Measurements from ENCODE around the gene PHEX. TPM values are rescaled to one million over a fixed set of nuclear protein-coding genes. Genes with fewer than 3 reads are reported as not detected.

Gene PHEX
- total RNA-seq, 1 donor = 1.4 TPM

GRCh38 chrX:22177950-22178515, 145.9 kb downstream of the PHEX start:
- Histone ChIP-seq H3K9me3 (ENCODE audit: low read depth, low read length) (no peaks in the 10 kb centered on the region), H3K4me1 (ENCODE audit: insufficient read depth, low read length) (no peaks in the 10 kb centered on the region), H3K27ac (ENCODE audit: low read depth, low read length) (no peak overlapping the region), H3K4me2 (ENCODE audit: insufficient read depth, low read length) (no peak overlapping the region), H3K36me3 (ENCODE audit: insufficient read depth, low read length) (no peaks in the 10 kb centered on the region), H3K4me3 (ENCODE audit: insufficient read depth, low read length) (no peak overlapping the region), H3K79me2 (ENCODE audit: insufficient read depth, low read length) (no peaks in the 10 kb centered on the region), H3K27me3 (ENCODE audit: insufficient read depth, low read length) (no peaks in the 10 kb centered on the region), H4K20me1 (ENCODE audit: insufficient read depth, low read length) (no peaks in the 10 kb centered on the region), H2AFZ (ENCODE audit: low read length) (no peak overlapping the region)
- DNase-seq (ENCODE audit: insufficient read length, low spot score, missing footprints) = no peak
- TF ChIP-seq, protein P1, sequence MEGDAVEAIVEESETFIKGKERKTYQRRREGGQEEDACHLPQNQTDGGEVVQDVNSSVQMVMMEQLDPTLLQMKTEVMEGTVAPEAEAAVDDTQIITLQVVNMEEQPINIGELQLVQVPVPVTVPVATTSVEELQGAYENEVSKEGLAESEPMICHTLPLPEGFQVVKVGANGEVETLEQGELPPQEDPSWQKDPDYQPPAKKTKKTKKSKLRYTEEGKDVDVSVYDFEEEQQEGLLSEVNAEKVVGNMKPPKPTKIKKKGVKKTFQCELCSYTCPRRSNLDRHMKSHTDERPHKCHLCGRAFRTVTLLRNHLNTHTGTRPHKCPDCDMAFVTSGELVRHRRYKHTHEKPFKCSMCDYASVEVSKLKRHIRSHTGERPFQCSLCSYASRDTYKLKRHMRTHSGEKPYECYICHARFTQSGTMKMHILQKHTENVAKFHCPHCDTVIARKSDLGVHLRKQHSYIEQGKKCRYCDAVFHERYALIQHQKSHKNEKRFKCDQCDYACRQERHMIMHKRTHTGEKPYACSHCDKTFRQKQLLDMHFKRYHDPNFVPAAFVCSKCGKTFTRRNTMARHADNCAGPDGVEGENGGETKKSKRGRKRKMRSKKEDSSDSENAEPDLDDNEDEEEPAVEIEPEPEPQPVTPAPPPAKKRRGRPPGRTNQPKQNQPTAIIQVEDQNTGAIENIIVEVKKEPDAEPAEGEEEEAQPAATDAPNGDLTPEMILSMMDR (IDR thresholded peaks at IDR 0.05; ENCODE audit: extremely low read depth, low read depth, low read length) = no peak

DNA sequence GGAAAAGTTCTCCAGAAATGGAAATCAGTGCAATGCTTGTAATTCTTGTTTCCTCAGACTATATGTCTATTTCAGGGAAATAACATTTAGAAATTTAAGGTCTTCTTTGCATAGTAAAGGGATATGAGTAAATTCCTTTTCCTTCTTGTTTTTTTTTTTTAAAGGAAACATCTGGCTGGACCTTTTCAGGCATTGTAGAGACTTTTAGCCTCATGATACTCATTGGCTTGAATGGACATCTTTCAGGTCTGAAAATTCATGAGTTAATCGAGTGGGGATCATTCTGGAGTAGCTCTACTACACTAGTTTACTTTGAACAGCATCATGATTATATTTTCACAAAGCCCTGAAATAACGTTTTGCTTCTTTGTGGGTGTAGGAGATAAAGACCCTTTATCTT, 152.0 kb downstream of the PHEX start:
- DNase-seq (ENCODE audit: insufficient read length, low spot score, missing footprints) = no peak

GRCh38 chrX:22186165-22186564, 154.0 kb downstream of the PHEX start:
- Histone ChIP-seq H3K27me3 (ENCODE audit: insufficient read depth, low read length) (no peaks in the 10 kb centered on the region), H2AFZ (ENCODE audit: low read length) (no peak overlapping the region), H3K4me1 (ENCODE audit: insufficient read depth, low read length) (no peaks in the 10 kb centered on the region), H3K27ac (ENCODE audit: low read depth, low read length) (no peak overlapping the region), H3K36me3 (ENCODE audit: insufficient read depth, low read length) (no peaks in the 10 kb centered on the region), H3K9me3 (ENCODE audit: low read depth, low read length) (no peaks in the 10 kb centered on the region), H3K4me3 (ENCODE audit: insufficient read depth, low read length) (no peak overlapping the region), H3K4me2 (ENCODE audit: insufficient read depth, low read length) (no peak overlapping the region), H4K20me1 (ENCODE audit: insufficient read depth, low read length) (no peaks in the 10 kb centered on the region), H3K79me2 (ENCODE audit: insufficient read depth, low read length) (no peaks in the 10 kb centered on the region)
- TF ChIP-seq, protein P1 (IDR thresholded peaks at IDR 0.05; ENCODE audit: extremely low read depth, low read depth, low read length) = no peak
- no peak for DNase-seq (ENCODE audit: insufficient read length, low spot score, missing footprints)

More for the DNA sequence above, 152.0 kb downstream of the PHEX start:
- Histone ChIP-seq H3K4me2 (ENCODE audit: insufficient read depth, low read length) (no peak overlapping the region), H3K79me2 (ENCODE audit: insufficient read depth, low read length) (no peaks in the 10 kb centered on the region), H3K36me3 (ENCODE audit: insufficient read depth, low read length) (no peaks in the 10 kb centered on the region), H4K20me1 (ENCODE audit: insufficient read depth, low read length) (no peaks in the 10 kb centered on the region), H3K4me3 (ENCODE audit: insufficient read depth, low read length) (no peak overlapping the region), H3K27ac (ENCODE audit: low read depth, low read length) (no peak overlapping the region), H2AFZ (ENCODE audit: low read length) (no peak overlapping the region), H3K4me1 (ENCODE audit: insufficient read depth, low read length) (no peaks in the 10 kb centered on the region), H3K9me3 (ENCODE audit: low read depth, low read length) (no peaks in the 10 kb centered on the region), H3K27me3 (ENCODE audit: insufficient read depth, low read length) (no peaks in the 10 kb centered on the region)
- TF ChIP-seq, protein P1 (IDR thresholded peaks at IDR 0.05; ENCODE audit: extremely low read depth, low read depth, low read length) = no peak

DNA sequence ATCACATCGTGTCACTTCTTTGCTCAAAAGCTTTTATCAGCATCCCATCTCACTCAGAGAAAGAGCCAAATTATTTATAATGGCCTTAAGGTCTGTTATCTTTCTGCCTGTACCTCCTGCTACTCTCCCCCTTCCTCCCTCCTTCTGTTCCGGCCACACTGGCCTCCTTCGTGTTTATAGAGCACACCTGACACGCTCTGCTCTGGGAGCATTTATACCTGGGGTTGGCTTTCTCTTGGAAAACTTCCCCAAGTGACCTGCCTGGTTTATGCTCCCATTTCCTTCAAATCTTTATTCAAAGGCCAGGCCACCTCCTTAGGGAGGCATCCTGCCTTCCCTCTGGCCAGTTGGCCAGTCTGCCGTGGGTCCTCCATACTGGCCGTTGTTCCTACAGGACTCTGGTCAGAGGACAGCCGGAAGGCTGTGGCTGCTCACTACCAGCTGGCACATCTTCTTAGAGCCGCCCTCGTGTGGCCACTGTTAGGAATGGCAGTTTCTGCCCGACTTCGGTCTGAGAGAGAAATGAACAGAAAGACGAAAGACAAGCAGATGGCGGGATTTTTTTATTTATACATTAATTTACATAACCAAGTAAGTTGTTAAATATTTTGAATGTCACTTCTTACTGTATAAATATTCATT, 160.4 kb downstream of the PHEX start:
- Histone ChIP-seq H3K9me3 (ENCODE audit: low read depth, low read length) (no peaks in the 10 kb centered on the region), H3K36me3 (ENCODE audit: insufficient read depth, low read length) (no peaks in the 10 kb centered on the region), H3K4me1 (ENCODE audit: insufficient read depth, low read length) (no peaks in the 10 kb centered on the region), H2AFZ (ENCODE audit: low read length) (peak overlapping the region; percentile 71), H3K27ac (ENCODE audit: low read depth, low read length) (no peak overlapping the region), H3K4me2 (ENCODE audit: insufficient read depth, low read length) (peak overlapping the region; percentile 55), H3K4me3 (ENCODE audit: insufficient read depth, low read length) (peak overlapping the region; percentile 36), H3K79me2 (ENCODE audit: insufficient read depth, low read length) (no peaks in the 10 kb centered on the region), H4K20me1 (ENCODE audit: insufficient read depth, low read length) (no peaks in the 10 kb centered on the region), H3K27me3 (ENCODE audit: insufficient read depth, low read length) (no peaks in the 10 kb centered on the region)
- TF ChIP-seq, protein P1 (IDR thresholded peaks at IDR 0.05; ENCODE audit: extremely low read depth, low read depth, low read length) = peak; percentile 72
- DNase-seq (ENCODE audit: insufficient read length, low spot score, missing footprints) = peak; percentile 66
